IPS DF 19.7 (cell line): ENCODE results near the gene HOXC10.

Experiments used
- DNase-seq: peaks from one replicate; pipeline ENCODE4 v3.0.0-alpha.2; 2013; ENCODE audit warnings: low read depth, low spot score

HOXC10 gene

DNA sequence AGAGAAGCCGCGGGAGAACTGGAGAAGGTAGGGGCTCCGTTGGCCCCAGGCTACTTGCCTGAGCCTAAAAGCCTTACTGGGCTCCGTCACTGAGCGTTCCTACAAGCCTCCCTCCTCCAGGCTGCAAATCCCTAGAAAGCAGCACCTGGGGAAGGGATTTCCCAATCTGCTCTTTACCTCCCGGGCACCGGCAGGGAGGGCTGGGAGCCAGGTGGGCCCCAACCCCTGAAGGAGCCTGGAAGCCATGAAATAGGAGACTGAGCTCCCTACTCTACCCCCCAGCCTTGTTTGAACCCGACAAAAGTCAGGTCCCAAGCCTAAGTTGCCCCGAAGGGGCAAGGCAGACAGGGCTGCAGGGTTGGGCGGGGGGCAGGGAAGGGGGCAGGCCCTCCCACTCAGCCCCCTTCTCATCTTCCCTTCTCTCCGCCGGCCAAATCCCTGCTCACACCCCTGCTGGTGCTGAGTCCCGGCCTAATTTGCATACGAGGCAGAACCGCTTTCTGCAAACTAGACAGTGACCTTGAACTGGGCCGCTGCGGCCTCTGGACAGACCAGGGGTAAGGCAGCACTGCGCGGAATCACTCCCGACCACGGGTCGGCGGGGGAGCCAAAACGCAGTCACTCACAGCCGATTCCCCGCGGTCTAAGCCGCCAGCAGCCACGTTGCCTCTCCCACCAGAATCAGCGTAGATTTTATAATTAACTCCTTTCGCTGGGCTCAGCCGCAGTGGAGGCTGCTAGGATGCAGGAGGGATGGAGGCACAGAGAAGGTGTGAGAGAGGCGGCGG, 34.0 kb upstream of the HOXC10 start:
- no peak for DNase-seq

DNA sequence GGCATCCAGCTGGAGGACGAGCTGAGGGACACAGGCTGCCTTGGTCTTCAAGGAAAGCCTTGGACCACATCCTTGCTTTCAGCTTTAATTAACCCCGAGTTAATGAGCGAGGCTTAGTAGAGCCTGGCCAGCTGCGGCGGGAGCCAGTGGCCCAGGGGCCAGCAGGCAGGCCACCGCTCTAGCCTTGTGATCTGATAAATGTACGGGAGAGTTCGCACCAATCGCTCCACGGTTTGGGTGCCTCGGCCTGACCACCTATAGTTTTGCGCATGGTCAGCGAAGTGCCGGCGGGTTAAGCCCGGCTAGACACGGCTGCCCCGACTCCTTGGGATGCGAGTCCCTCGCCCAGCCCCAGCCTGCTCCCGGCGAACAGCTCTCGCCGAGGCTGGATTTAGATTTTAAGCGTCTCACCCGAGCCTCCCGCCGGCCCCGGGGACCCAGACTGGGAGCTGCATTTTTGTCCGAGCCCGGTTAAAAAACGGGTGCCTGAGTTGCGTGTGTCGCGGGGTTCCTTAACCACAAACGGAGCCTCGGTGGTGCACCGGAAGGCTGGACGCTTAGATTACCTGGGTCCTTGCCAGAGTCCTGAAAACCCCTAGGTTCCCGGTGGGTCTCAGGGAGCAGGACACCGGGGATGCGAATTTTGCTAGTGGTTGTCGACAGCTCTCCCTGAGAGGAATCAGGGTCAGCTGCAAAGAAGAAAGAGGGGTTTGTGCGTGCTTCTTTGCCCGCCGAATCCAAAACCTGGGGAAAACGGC, 33.2 kb upstream of the HOXC10 start:
- no peak for DNase-seq

DNA sequence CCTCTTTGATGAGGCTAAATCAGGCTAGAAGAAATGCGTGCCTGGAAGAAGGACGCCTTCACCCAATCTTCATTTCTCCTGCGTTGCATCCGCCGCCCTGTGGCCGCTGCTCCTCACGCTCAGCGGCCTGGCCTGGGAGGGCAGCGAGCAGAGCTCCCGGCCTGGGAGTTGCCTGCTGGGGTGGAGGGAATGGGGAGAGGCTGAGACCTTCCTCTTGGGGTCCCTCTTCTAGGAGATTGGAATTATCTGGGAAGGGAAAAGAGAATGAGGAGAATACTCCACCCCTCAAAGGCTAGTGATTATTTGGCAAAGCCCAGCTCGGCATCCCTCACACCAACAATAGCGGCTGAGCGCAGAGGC, 32.6 kb upstream of the HOXC10 start:
- no peak for DNase-seq

DNA sequence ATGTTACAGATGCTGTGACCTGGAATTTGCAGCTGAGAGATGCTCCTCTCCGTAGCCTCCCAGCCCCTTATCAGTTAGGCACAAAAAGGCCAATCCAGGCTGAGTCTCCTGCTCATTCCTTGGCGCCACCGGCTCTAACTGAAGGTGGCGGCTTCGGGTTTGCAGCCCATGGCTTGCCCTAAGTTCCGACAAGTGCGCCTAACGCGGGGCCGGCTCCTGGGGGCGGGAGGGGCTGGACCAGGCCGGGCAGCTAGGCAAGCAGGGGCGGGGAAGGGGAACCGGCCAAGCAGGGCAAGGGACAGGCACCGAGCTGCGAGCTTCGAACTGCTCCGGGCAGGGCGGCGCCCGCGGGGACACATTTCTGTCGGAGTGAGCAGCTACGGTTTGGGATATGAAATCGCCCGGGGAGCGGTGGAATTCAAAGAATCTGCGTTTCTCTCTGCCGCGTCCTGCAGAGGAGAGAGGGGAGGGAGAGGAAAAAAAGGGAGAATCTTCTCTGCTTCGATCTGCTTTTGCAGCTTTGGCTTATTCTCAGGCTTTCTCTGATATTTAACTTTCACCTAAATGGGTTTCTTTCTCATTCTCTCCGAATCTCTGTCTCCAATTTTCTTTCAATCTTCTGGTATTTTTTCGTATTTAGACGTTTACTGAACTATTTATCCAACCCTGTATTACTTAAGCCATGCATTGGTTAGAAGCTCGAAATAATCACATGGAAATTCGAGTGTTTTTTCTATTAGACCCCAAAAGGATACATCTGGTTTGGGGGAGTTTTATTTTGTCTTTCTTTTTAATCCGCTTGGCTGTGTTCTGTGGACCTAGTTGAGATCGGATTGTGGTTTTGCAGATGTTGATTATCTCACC, 31.8 kb upstream of the HOXC10 start:
- DNase-seq = no peak

DNA sequence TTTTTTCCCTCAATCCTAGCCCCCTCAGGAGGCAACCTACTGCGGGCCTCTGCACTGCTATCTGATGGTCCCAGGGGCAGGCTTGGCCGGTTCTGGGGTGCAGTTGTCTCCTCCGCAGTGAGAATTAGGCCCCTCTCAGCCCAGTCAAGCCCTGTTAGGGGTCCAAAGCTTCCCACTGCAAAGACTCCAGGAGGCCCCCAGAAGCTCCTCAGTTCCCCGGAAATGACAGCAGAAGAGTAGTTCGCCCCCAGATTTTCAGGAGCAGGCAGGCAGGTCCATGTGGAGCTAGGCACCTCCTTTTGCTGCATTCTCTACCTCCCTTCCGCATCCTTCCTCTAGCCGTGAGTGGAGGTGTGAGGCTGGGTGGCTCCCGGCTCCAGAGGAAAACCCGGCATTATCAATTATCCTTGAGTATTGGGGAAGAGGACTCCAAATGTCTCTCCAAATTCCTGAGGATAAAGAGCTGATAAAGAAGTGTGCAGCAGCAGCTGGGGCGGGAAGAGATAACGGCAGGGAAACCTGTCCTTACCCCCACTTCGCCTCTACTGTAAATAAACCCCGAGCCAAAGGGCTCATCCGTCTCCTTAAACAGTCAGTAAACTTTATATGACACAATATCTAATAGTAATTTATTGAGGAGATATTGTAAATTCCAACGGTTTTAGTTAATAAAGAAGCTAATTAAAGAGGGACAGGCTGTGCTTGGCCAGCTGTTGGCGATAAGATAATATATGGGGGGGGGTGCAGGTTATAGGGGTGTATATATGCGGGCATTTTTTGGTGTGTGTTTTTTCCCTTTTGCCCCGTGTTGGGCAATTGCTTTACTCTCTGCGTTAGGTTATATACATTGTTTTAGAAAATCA, 30.9 kb upstream of the HOXC10 start:
- DNase-seq = no peak

DNA sequence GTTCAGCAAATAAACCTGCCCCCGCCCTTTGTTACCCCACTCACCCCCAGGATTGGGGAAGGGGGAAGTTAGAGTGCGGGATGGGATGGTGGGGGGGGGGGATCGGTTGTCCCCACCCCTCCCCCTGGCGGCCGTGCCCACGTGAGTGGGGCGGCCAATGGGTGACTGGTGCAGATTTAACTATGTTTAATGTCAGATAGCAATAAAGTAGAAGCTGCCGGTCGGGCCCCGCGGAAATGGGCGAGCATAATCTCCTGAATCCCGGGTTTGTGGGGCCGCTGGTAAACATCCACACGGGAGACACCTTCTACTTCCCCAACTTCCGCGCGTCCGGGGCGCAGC, 30.3 kb upstream of the HOXC10 start, which contains the start of gene HOXC12:
Gene HOXC12, plus strand, starts transcription at position 210 of the 342 bp plus-strand sequence. Its CDS starts 27 bp downstream, at position 237.
- DNase-seq = no peak

DNA sequence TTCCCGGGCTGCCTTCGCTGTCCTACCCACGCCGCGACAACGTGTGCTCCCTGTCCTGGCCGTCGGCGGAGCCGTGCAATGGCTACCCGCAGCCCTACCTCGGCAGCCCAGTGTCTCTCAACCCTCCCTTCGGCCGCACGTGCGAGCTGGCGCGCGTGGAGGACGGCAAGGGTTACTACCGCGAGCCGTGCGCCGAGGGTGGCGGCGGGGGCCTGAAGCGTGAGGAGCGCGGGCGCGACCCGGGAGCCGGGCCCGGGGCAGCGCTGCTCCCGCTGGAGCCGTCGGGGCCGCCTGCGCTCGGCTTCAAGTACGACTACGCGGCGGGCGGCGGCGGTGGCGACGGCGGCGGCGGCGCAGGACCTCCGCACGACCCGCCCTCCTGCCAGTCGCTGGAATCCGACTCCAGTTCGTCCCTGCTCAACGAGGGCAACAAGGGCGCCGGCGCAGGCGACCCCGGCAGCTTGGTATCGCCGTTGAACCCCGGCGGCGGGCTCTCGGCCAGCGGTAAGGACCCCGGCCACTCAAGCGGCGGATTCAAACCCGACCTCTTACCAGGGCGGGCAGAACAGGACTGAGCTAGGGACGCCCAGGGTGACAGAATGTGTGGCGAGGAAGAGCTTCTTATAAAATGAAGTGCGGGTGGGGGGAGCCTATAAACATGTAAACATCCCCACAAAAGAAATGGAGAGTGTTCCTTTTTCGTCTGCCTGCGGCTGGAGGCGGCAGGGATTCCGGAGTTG, 29.7 kb upstream of the HOXC10 start:
- DNase-seq = no peak

DNA sequence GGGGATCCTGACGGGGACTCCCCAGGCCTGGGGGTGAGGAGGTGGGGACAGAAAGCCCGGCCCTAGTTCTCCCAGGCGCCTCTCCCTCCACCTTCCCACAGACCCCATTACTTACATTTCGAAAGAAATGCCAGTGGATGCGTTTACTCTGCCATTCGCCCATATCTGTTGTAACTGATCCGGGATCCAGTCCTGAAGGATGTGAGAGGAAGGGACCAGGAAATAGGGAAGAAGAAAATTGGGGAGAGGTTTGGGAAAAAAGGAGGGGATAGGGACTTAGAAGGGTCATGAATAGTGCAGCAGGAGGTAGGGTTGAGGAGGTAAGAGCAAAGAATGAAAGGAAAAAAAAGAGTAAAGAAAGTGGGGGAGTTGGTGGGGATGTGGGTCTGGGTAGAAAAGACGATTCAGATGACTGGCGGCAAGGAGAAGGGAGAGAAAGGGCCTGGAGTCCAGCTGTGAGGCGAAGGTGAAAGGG, 29.1 kb upstream of the HOXC10 start:
- DNase-seq = no peak

DNA sequence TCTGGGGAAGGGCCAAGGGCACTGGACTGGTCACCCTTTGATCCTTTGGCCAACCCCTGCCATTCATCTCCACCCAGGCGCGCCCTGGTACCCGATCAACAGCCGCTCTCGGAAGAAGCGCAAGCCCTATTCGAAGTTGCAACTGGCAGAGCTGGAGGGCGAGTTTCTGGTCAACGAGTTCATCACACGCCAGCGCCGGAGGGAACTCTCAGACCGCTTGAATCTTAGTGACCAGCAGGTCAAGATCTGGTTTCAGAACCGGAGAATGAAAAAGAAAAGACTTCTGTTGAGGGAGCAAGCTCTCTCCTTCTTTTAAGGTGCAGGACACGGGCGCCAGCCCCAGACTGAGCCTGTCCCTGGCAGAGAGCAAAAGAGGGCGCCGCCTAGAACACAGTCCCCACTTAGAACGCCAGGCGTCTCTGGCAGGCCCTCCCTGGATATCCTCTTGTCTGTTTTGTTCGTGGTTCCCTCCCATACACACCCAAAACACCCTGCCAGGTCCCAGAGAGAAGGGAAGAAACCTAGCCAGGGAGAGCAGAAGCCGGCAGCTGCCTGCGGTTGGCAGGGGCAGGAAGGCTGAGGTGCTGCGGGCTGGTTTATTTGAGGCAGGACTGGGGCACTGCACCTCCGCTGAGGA, 28.6 kb upstream of the HOXC10 start:
- no peak for DNase-seq

DNA sequence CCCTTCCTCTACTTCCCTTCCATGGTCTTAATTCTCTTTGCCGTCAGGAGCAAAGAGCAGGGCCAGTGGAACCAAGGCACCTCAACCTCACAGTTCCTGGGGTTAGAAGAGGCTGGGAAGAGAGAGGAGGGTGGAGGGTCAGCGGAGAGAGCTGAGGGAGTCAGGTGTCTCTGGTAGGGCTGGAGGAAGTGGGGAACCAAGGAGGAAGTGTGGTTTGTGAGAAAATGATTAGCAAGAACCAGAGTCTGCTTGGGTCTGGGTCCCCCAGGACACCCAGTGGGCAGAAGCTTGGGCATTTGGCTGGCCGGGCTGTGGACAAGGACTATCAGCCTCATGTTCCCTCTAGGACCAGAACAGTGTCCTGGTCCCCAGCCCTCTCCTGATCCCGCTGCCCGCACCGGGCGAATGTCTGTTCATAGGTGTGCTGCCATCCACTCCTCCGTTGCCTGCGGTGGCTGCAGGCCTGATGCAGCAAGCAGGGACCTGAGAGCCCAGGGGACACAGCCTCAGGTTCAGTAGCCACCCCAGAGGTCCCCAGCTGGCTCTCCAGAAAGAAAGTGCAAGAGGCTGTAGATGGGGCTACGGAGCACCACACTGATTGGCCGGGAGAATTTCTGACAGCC, 27.9 kb upstream of the HOXC10 start:
- DNase-seq = no peak

DNA sequence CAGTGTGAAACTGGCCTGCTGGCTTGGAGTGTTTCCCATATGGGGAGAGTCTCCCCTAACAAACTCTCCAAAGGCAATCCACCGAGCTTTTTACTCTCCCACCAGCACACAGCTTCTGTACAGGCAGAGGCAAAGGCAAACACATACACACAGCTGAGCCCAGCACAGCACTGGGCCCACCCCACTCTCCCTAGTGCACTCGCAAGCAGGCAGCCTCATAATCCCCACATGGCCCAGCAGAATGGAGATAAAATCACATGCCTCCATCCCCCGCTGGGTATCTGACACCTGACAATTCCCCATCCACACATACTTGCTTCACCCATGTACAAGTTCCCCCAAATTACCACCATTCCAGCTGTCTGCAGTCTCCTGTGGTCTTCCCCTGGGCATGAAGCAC, 26.8 kb upstream of the HOXC10 start:
- no peak for DNase-seq

DNA sequence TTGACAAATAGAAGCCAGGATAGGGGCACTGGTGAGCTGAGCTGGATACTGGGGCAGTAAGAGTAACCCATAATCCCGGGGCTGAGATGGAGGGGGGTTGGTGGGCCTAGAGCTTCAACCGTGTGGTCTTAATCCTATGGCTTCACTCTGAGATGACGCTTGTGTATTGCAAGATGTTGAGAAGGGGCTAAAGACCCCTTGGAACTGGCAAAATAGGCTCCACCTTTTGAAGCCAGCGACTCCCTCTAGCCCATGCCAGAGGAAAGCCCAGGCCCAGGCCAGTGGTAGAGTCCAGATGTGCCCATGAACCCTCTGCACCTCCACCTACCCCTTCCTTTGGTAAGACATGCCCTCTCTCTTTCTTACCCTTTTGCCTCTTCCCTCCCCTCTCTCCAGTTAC, 25.6 kb upstream of the HOXC10 start:
- DNase-seq = no peak

DNA sequence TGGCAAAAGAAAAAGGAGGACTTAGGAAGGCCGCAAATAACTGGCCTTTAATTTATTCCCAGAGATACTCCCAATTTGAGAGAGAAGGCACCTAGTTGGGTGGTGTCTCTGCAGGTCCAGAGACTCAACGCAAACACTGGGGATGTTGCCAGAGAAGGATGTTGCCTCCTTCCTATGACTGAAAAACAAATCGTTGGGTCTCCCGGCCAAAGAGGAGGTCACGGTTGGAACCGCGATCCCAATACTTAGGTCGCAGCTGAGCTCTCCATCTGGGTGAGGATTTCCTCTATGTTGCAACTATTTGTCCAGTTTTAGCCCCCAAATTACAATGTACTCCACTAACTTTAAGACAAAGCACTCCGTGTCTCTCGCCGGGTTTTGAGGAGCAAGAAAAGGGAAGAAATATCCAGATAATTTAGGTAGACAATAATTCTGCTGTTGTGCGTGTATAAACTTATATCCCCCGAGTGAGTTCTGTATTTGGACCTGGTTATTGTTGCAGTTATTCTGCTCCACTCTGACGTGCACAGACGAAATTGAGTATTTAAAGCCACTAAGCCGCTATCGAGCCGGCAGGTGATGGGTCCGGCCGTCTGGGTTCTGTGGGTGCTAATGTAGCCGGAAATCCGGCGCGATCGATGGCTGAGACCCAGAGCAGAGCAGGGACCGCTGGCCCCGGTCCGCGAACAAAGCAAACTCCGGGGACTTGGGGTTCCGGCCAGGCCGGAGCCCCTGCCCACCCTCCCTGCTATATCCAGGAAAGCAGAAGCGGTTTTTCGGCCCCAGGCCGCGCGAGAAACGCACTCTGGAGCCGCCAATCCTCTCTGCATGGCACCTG, 24.5 kb upstream of the HOXC10 start:
- DNase-seq = no peak

DNA sequence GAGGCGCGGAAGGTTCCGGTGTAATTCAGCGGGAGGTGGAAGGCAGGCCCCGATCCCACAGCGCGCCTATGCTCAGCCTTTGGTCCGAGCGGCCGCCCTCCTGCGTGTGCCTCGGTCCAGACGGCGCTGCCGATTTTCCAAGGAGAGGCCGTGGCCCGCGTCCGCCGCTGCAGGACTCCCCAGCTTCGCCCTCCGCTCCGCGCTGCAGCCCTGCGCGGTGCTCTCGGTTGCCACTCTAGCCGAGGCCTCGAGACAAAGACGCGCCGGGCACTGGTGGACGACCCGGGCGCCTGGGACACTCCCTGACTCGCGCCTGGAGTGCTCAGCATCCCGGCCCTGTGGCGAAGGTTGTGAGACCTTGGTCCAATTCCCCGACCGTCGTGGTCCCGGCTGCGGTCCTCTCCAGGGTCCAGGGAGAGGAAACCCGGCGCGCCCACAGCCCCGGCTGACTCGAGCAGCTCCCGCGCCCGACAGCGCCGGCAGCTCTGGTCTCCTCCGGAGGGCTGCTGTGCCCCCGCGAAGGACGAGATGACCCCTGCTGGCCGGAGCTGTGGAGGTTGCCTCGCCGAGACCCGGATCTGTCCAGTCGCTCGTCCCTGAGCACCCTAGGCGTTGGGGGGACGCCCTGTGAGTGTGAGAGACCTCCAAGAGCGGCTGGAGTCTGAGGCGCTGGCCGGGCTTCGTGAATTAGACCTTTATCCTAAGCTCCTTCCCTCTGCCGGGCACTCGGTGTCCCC, 23.8 kb upstream of the HOXC10 start:
- no peak for DNase-seq

DNA sequence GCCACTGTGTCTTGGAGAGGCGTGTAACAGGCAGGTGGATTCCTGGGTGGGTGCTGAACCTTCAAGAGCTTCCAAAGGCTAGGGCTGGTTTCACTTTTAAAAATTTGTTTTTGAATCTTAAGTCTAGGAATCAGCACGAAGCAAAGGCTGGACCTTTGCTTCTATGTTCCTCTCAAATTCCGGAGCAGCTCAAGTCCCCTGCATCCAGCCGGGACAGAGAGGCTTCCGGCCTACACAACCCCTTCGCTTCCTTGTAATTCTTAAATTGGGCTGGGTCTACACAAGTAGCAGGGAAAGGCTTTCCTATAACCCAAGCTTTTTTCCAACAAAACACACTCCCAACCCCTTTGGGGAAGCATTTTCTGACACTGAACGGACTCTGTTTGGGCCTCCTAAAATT, 21.9 kb upstream of the HOXC10 start:
- no peak for DNase-seq

DNA sequence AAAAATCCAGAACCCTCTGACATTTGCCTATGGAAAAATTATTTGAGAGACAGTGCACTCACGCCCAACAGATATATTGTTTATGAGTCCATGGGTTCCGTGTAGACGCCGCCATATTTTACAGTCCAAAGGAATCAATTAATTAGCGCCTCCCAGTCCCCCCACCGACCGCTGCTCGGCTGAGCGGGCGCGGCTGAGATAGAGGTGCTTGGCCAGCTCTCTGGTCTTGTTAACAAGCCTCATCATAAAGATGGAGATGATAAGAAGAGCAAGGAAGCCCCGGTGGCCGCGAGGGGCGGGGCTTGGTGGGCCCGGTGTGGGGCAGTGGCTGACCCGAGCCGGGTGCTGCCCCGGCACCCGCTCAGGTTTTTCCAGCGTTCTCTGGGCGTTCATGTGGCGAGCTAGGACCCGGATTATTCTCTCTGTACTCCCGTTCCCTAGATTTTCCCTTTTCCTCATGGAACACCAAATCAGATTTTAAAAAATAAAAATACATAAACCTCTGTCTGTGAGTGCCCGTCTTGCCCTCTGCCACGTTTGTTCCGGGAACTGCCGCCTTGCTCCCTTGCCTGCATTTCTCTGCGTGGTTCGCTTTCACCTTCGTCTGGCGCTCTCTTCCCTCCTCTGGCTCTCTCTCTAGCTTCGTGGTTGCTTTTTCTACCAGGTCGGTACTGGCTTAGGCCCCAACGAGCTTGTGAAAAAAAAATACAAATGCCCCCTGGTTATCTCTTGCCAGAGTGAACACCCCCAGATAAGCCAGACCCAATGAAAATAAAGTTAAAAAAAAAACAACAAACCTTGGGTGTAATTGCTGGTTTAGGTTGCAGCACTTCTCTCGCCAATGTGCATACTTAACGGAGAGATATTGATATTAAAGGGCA, 21.3 kb upstream of the HOXC10 start:
- DNase-seq = no peak

DNA sequence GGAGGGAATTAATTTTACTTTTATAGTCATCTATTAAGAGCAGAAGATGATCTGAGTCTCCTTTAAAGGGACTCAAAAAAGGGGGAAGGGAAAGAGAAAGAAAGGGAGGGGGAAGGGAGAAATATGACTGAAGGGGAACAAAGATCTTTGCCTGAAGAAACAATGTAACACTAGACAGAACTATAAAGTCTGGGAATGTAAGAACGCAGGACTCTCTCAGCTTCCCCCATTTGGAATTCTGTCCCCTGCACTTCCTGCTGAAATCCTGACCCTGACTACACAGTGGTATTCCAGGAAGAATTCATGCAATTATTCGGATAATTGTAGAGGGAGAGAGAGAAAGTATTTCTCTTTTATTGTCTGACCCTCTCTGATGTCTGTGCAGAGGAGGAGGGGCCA, 20.6 kb upstream of the HOXC10 start:
- DNase-seq = no peak
